ENCODE measurements around the gene TSPAN18.

DNA sequence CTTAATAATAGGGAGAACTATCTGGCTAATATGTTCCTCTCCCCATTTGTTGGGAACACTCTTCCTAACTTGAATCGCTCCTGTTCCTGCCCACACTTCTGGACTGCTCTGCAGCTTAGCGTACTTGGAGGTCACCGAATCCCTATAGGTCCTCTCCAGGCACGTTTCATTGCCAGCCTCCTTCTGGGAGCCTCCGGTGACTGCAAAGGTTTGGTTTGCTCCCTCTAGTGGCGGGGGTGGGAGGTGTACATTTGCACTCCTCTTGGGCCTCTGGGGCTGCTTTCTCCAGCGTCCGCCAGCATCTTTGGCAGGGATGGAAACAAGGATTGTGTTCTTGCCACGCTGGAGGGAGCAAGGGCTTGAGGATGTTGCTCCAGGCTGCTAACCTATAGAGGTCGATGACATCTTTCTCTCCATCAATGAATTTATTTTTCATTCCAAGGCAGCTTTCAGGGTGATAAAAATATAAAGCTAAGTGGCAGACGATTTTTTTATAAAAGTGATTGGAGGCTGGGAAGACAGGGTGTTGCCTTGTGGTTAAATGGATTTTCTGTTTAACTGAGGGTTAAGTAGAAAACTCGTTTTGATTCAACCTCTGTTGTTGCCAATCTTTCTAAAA lies 48.7 kb downstream of the TSPAN18 start:
- no peak for TF ChIP-seq POLR2AphosphoS5 (IDR thresholded peaks at IDR 0.05; ENCODE audit: low read depth, low read length)
- TF ChIP-seq CTCF (IDR thresholded peaks at IDR 0.05), result peak; percentile 91
- no peak for TF ChIP-seq TCF7L2 (IDR thresholded peaks at IDR 0.05; ENCODE audit: low read depth, low read length)
- no peak for TF ChIP-seq REST (IDR thresholded peaks at IDR 0.05; ENCODE audit: insufficient read depth in 1 of 2, low read depth in 2 of 2, low read length in 1 of 2)
- no peak for TF ChIP-seq SIN3A (IDR thresholded peaks at IDR 0.05; ENCODE audit: borderline replicate concordance, insufficient read depth, low read depth, low read length)

Measured in Panc1 (cell line).